ENCODE measurements around the gene ELAVL4.

ELAVL4 gene

DNA sequence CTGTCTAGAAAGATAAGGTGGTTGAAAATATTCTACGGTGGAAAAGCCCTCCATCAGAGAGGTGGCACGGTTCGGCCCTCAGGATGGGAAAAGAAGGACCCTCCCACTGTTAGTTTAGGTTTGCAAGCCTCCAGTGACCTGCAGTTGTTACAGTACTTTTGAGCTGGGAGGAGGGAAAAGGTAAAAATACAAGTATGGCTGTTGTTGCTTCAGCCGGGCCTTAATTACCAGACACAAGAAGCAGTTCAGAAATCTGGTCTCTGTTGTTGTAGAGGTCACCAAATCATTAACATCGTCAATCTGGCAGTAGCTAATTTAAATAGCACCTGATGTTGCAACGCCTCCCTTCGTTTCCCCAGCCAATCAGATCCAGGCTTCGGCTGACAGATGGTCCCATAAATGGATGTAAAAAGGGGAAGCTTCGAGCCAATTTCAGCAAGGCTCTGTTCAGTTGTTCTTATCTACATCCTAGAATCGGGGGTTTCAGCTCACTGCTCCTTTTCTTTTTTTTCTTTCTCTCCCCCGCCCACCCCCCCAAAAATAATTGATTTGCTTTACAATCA, at the start of gene ELAVL4:
TSS of gene ELAVL4 (plus strand) at position 424 of the 563 bp plus-strand sequence. CDS start 270 bp downstream, outside the sequence.
- TF ChIP-seq ZNF274 (IDR thresholded peaks at IDR 0.05; ENCODE audit: low read depth, low read length), result no peak
- peak within 1 kb of the TSS; percentile 47; the same call in 1 of the 2 replicates for H3K4me3 ChIP-seq (ENCODE audit: low read length)

DNA sequence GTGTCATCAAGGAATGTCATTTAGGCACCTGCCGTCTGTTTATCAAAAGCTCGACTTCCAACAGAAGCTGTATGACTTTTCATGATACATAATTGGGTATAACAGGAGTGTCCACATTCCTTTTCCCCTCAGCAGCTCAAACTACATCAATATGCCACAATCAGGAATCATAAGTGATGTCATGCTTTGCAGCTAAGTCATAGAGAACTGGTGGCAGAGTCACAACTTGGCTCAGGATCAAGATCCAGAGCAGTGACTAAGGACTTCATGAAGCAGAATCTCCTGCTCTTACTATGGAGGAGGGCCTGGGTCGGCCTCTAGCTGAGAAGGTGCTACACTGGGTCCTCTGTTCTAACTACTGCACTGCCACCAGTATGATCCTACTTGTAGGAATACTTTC, 48.4 kb upstream of the ELAVL4 start:
- no peak for TF ChIP-seq ZNF274 (IDR thresholded peaks at IDR 0.05; ENCODE audit: low read depth, low read length)
- H3K4me3 ChIP-seq (ENCODE audit: low read length), result no peak overlapping the region

DNA sequence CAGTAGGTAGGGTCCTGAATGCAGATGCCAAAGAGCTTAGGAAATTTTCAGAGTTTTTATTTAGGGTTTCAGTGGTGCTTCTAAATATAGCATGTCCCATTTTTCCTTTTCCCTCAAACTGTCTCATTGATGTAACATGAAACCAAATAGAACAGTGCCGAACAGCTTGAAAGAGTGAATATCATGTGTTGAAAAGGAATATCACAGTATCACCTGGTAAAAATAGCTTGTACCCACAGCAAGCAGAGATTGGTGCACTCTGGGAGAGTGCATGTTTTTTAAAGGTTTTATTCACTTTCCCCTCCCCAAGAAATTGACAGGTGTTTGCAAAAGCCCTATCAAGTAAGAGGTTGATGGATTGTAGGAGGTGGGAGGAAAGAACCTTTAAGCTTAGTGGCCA, 41.9 kb upstream of the ELAVL4 start:
- TF ChIP-seq ZNF274 (IDR thresholded peaks at IDR 0.05; ENCODE audit: low read depth, low read length), result no peak
- H3K4me3 ChIP-seq (ENCODE audit: low read length), result no peak overlapping the region

DNA sequence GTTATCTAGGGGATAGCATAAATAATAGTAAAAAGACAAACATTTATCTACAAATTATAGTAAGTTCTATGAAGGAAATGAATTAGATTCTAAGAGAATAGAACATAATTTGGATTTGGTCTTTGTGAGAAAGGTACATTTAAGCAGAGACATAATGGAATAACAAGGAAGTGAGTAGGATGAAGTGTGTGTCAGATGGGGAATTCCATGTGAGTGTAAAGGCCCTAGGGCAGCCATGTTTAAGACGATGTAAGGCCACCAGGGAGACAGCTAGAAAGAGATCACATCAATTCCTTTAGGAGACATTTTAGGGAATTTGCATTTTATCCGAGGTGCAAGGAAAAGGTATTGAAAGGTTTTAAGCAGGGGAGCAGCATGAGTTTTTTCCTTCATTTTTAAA, 33.8 kb upstream of the ELAVL4 start:
- H3K4me3 ChIP-seq (ENCODE audit: low read length), result no peak overlapping the region
- TF ChIP-seq ZNF274 (IDR thresholded peaks at IDR 0.05; ENCODE audit: low read depth, low read length), result no peak

DNA sequence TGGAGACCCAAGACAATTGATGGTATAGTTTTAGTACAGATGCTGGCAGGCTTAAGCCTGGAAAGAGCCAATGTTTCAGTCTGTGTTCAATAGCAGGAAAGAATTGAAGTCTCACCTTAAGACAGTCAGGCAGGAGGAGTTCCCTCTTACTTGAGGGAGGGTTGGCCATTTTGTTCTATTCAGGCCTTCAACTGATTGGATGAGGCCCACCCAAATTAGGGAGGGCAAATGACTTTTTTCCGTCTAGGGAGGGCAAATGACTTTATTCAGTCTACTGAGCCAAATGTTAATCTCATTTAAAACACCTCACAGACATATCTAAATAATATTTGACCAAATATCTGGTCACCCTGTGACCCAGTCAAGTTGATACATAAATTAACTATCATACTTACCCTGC, 31.4 kb upstream of the ELAVL4 start:
- H3K4me3 ChIP-seq (ENCODE audit: low read length), result no peak overlapping the region
- no peak for TF ChIP-seq ZNF274 (IDR thresholded peaks at IDR 0.05; ENCODE audit: low read depth, low read length)

DNA sequence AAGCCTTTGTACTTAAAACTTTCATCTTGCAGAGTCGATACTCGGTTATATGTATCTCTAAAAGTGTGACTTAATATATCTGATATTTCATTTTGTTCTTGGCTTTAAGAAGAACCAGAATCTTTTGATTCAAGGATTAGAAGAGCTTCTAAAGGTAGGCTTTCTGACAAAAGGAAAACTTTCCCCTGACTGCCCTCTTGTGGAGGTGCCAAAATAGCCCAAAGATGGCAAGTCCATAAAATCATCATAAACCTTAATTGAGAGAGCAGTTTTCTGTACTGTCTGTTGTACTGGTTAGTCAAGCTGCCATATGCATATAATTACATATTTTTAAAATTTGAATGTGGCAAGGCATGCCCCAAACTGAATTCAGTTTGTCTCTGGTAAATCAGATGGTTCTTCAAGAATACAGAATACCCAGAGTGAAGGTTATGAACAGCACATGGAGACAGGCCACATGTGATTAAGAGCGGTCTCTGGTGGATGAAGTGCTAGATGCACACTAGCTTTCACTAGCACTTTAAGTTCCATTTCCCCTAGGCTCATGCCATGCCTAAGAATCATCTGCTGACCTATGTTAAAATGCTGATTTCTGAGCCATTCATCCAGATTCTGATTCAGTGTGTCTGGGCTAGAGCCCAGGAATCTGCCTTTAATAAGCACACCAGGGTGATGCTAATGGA, 27.7 kb upstream of the ELAVL4 start:
- H3K4me3 ChIP-seq (ENCODE audit: low read length), result no peak overlapping the region
- no peak for TF ChIP-seq ZNF274 (IDR thresholded peaks at IDR 0.05; ENCODE audit: low read depth, low read length)

DNA sequence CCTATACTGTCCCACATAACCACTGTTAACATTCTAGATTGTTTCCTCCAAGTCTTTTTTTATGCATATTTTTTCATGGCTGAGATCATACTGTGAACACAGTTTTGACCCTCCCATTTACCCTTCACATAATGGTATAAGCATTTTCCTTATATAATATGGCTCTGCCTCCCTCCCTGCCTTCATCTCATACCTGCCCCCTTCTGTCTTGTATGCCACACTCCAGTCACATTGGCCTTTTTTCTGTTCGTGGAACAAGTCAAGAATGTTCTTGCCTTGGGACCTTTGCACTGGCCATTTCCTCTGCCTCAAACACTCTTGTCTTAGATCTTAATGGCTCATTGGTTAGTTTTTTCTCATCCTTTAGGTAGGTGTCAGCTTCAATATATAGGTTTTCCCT, 24.3 kb upstream of the ELAVL4 start:
- no peak for TF ChIP-seq ZNF274 (IDR thresholded peaks at IDR 0.05; ENCODE audit: low read depth, low read length)
- H3K4me3 ChIP-seq (ENCODE audit: low read length), result no peak overlapping the region

DNA sequence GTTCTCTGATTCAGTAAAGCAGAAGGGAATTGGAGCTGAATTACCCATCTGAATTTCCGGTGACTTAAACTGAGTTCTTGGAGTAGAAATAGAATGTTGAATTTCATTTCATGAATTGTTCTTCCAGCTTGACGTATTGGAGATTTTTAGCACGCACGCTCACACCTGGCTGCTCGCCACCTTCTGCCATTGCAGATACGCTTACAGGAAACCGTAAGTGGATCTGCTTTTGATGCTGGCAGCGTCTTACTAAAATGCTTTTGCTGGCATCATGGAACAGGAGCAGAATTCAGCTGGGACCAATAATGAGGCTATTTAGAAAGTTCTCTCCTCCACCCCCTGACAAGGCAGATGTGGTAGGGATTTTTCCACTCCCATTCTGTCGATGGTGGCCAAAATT, 17.7 kb upstream of the ELAVL4 start:
- H3K4me3 ChIP-seq (ENCODE audit: low read length), result no peak overlapping the region
- no peak for TF ChIP-seq ZNF274 (IDR thresholded peaks at IDR 0.05; ENCODE audit: low read depth, low read length)

DNA sequence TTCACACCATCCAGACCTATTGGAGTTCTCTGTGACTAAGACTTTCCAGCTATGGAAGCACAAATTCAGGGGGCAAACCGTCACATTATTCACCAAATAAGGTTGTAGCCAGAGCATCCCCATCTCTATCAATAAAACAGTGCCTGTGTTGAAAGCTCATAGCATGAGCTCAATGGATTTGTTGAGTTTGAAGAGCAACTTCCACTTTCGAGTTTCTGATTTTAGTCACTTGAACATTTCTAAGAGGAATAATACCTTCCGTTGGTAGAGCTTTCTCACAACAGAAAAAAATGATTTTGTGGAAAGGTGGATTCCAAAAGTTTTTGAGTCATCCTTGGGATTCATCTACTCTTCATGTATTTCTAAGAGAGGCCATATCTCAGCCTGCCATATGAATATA, 13.0 kb upstream of the ELAVL4 start:
- no peak overlapping the region for H3K4me3 ChIP-seq (ENCODE audit: low read length)

DNA sequence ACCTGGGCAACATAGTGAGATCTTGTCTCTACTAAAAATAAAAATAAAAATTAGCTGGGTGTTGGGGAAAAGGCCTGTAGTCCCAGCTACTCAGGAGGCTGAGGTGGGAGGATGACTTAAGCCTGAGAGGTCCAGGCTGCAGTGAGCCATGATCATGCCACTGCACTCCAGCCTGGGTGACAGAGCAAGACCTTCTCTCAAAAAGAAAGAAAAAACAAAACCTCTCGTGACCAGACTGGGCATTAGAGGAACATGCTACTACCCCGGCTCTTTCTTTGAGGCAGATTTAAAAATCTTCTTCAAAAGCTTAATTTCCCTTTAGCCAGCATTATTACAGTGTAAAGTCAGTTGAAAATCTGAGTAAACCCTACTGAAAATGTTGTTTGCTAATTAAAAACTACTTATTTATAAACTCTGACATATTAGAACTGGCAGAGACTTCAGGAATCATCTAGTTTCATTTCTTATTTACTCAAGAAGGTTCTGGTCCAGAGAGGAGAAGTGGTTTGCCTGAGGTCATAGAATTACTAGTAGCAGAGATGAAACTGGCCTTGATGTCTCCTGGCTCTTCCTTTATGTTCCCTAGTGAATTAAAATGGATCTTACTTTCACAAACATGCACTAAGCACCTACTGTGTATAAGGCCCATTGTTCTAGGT, 11.6 kb upstream of the ELAVL4 start:
- H3K4me3 ChIP-seq (ENCODE audit: low read length), result no peak overlapping the region
- no peak for TF ChIP-seq ZNF274 (IDR thresholded peaks at IDR 0.05; ENCODE audit: low read depth, low read length)

More for the DNA sequence above, 13.0 kb upstream of the ELAVL4 start:
- TF ChIP-seq ZNF274 (IDR thresholded peaks at IDR 0.05; ENCODE audit: low read depth, low read length), result no peak

DNA sequence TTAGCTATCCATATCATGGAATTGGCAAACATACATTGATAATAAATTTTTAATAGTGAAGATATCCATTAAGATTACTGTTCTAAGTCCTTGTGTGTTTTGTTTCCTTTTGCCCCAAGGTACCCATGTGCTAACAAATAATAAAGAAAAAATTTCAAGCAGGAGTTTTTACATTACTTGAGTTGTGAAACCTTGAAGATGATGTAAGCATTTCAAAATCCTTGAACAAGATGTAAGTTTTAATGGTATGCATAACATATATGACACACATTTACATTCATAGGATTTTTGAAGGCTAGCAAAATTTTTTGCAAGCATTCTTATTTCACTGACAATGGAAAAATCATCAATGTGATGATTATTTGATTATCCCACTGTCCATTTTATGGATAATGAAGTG, 10.9 kb upstream of the ELAVL4 start:
- H3K4me3 ChIP-seq (ENCODE audit: low read length), result no peak overlapping the region
- TF ChIP-seq ZNF274 (IDR thresholded peaks at IDR 0.05; ENCODE audit: low read depth, low read length), result no peak

DNA sequence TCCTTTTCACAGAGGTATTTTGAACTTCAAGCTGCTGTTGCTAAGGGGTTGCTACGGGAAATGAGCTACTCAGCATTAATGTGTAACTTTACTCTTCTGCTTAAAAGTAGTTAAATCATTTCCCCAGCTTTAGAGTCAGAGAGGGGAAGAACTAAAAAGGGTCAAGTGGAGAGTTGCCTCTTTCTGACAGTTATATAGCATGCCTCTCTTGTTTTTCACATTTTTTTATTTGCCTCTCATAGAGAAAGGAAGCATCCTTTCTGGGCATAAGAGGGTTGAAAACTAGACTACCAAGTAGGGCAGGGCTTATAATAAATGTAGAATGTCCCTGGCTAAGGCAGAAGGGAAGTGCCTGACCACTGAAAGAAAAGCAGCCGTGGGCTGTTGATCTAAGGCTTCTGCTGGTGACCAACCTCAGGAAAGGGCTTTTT, 10.1 kb upstream of the ELAVL4 start:
- TF ChIP-seq ZNF274 (IDR thresholded peaks at IDR 0.05; ENCODE audit: low read depth, low read length), result no peak
- no peak overlapping the region for H3K4me3 ChIP-seq (ENCODE audit: low read length)

DNA sequence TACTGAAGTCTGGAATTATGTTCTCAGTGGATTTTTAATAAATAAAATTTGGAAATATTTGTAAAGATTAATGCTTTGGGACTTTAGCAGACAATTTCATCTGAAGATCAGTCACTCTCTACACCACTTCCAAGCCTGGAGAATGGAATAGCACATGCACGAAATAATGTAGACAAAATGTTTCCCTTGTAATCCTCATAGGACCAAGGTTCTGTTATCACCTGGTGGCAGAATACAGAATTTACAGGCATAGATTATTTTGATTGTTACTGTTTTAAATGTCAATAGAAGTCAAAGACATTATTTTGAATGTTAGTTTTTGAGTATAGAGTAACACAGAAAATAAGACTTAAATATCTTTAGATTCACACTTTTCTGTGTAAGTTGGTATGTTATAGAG, 9.1 kb upstream of the ELAVL4 start:
- TF ChIP-seq ZNF274 (IDR thresholded peaks at IDR 0.05; ENCODE audit: low read depth, low read length), result no peak
- no peak overlapping the region for H3K4me3 ChIP-seq (ENCODE audit: low read length)

DNA sequence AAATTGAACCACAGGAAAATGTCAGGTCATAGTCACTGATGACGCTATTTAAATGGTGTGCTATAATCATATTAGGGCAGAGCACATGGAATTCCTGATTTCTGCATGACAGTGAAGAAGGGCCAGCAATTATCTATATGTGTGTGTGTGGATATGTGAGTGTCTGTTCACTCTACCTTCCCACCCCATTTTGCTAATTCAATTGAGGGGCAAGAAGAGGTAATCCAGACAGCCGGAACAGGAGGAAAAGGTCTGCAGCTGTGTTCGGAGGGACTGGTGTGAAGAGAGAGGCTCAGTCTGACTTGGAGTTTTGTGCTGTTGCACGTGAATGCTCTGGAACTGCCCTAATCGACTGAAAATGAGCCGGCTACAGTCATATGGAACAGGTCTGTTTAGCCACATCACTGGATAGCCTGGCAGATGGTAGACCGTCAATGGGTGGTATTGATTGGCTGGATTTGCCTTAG, 5.1 kb upstream of the ELAVL4 start:
- no peak overlapping the region for H3K4me3 ChIP-seq (ENCODE audit: low read length)
- TF ChIP-seq ZNF274 (IDR thresholded peaks at IDR 0.05; ENCODE audit: low read depth, low read length), result no peak

DNA sequence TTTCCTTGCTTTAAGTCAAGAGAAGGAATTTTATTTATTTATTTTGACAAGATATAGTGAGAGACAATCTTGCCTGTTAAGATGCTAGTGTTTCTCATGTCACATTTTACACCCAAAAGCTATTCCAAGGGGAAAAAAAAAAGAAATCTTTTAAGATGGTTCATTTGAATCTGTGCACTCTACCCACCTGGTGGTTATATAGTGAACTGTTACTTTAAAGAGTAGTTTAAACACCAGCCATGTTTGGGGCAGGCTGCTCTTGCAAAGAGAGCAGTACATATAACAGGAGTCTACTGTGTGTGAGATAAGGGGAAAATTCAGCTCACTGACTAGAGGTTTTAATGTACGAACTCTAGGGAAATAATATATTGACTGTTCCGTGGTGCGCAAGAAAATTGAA, 3.3 kb upstream of the ELAVL4 start:
- TF ChIP-seq ZNF274 (IDR thresholded peaks at IDR 0.05; ENCODE audit: low read depth, low read length), result no peak
- H3K4me3 ChIP-seq (ENCODE audit: low read length), result no peak overlapping the region

Measured in GM08714 (cell line).